WTC11 (cell line): ENCODE measurements around the gene SKAP1. TPM values are rescaled to one million over a fixed set of nuclear protein-coding genes. Genes with fewer than 3 reads are reported as not detected.

Source experiments
- ATAC-seq: fragments of 200-7000 bp; cut with Tn5 transposase; 2 replicates; pipeline ENCODE4 v1.10.0; 2021; ENCODE audit warnings: mild to moderate bottlenecking, moderate library complexity
- CTCF ChIA-PET: fragments of 300-600 bp; sonication (Branson Sonifier 250); formaldehyde crosslinking; loops from one replicate; lab custom pipeline; 2021; ENCODE audit warnings: antibody characterized with exemption; lab: Charles Lee
- POLR2A ChIA-PET: fragments of 350-600 bp; sonication (Branson Sonifier 250); formaldehyde crosslinking; loops from one replicate; lab custom pipeline; 2021; ENCODE audit warnings: antibody characterized with exemption; lab: Charles Lee
- DNase-seq: peaks from one replicate; pipeline ENCODE4 v3.0.0; 2021; ENCODE audit warnings: low spot score
- H3K27ac Mint-ChIP-seq: 2 replicates; pipeline ENCODE4 v1.8.0; 2021; ENCODE audit warnings: mixed read lengths
- H3K27me3 Mint-ChIP-seq: 2 replicates; pipeline ENCODE4 v1.8.0; 2021; ENCODE audit warnings: low read depth, mild to moderate bottlenecking, moderate library complexity, mixed read lengths
- H3K36me3 Mint-ChIP-seq: 2 replicates; pipeline ENCODE4 v1.8.0; 2021; ENCODE audit warnings: mixed read lengths
- H3K4me1 Mint-ChIP-seq: 2 replicates; pipeline ENCODE4 v1.8.0; 2022; ENCODE audit warnings: mixed read lengths
- H3K4me3 Mint-ChIP-seq: 2 replicates; pipeline ENCODE4 v1.8.0; 2021; ENCODE audit warnings: mild to moderate bottlenecking, moderate library complexity, mixed read lengths
- H3K9me3 Mint-ChIP-seq: 2 replicates; pipeline ENCODE4 v1.8.0; 2021; ENCODE audit warnings: mixed read lengths
- ATF2 ChIP-seq: sonication (generic); formaldehyde crosslinking; IDR thresholded peaks from 2 replicates; pipeline ENCODE4 v1.8.1; 2022; ENCODE audit warnings: low read depth, missing genetic modification reagents, borderline replicate concordance
- CDX4 ChIP-seq: fragments of 250-450 bp; sonication (Bioruptor Pico); IDR thresholded peaks from 2 replicates; pipeline ENCODE4 v1.9.0; 2021; ENCODE audit warnings: moderate library complexity, mild to moderate bottlenecking, inconsistent platforms, borderline replicate concordance
- ERG ChIP-seq: fragments of 250-450 bp; sonication (Bioruptor Pico); IDR thresholded peaks from 2 replicates; pipeline ENCODE4 v1.8.0; 2021; ENCODE audit warnings: mild to moderate bottlenecking
- FOXK1 ChIP-seq: sonication (generic); formaldehyde crosslinking; IDR thresholded peaks from 2 replicates; pipeline ENCODE4 v1.8.0; 2022; ENCODE audit warnings: mild to moderate bottlenecking, moderate library complexity, missing genetic modification reagents
- FOXP4 ChIP-seq: sonication (generic); formaldehyde crosslinking; IDR thresholded peaks from 2 replicates; pipeline ENCODE4 v1.8.0; 2022; ENCODE audit warnings: mild to moderate bottlenecking, missing genetic modification reagents
- GTF2I ChIP-seq: fragments of 250-450 bp; sonication (Bioruptor Pico); conservative IDR thresholded peaks from 2 replicates; pipeline ENCODE4 v1.4.0; 2021; ENCODE audit warnings: mild to moderate bottlenecking
- IRF2 ChIP-seq: sonication (generic); formaldehyde crosslinking; IDR thresholded peaks from 2 replicates; pipeline ENCODE4 v1.8.0; 2022; ENCODE audit warnings: low read depth, missing genetic modification reagents, borderline replicate concordance
- JUN ChIP-seq: sonication (generic); formaldehyde crosslinking; IDR thresholded peaks from 2 replicates; pipeline ENCODE4 v1.8.0; 2023; ENCODE audit warnings: mild to moderate bottlenecking, missing genetic modification reagents
- MLX ChIP-seq: sonication (generic); formaldehyde crosslinking; IDR thresholded peaks from 2 replicates; pipeline ENCODE4 v1.8.1; 2023; ENCODE audit warnings: mild to moderate bottlenecking, missing genetic modification reagents, moderate library complexity
- PRRX2 ChIP-seq: fragments of 250-450 bp; sonication (Bioruptor Pico); IDR thresholded peaks from 2 replicates; pipeline ENCODE4 v1.8.0; 2021; ENCODE audit warnings: mild to moderate bottlenecking
- SMAD4 ChIP-seq: sonication (generic); formaldehyde crosslinking; IDR thresholded peaks from 2 replicates; pipeline ENCODE4 v1.8.0; 2022; ENCODE audit warnings: mild to moderate bottlenecking, missing genetic modification reagents
- TEAD1 ChIP-seq: sonication (generic); formaldehyde crosslinking; IDR thresholded peaks from 2 replicates; pipeline ENCODE4 v1.8.0; 2022; ENCODE audit warnings: mild to moderate bottlenecking, missing genetic modification reagents
- TP53 ChIP-seq: sonication (generic); formaldehyde crosslinking; IDR thresholded peaks from 2 replicates; pipeline ENCODE4 v1.8.1; 2023; ENCODE audit warnings: mild to moderate bottlenecking, missing genetic modification reagents
- ZNF121 ChIP-seq: sonication (generic); formaldehyde crosslinking; IDR thresholded peaks from 2 replicates; pipeline ENCODE4 v1.8.0; 2023; ENCODE audit warnings: missing genetic modification reagents
- ZNF423 ChIP-seq: fragments of 250-450 bp; sonication (Bioruptor Pico); IDR thresholded peaks from 2 replicates; pipeline ENCODE4 v2.1.2; 2022; ENCODE audit warnings: mild to moderate bottlenecking, moderate library complexity
- total RNA-seq: library from RNA; stranded (reverse); gene quantifications from 3 replicates; pipeline ENCODE4 v1.2.3, GENCODE V29; 2021

The SKAP1 gene
- total RNA-seq, 1 experiment from 2014 or later = not detected

- TF ChIP-seq MLX (CRISPR knock-in tag) (no peak), PRRX2 (no peak), TEAD1 (CRISPR knock-in tag) (no peak), GTF2I (CRISPR knock-in tag) (no peak), JUN (CRISPR knock-in tag) (no peak), TP53 (CRISPR knock-in tag) (no peak), ATF2 (CRISPR knock-in tag) (no peak), CDX4 (no peak)
Observed at GRCh38 chr17:48211787-48212186, 218.2 kb downstream of the SKAP1 start (continued).

GRCh38 chr17:48211011-48211410 is 219.0 kb downstream of the SKAP1 start:
- peaks cover 10% of the 10 kb centered on the region for H3K27me3 Mint-ChIP-seq
- CTCF ChIA-PET = no interaction called here
- H3K36me3 Mint-ChIP-seq = no peaks in the 10 kb centered on the region
- no peak overlapping the region for H3K4me3 Mint-ChIP-seq
- H3K4me1 Mint-ChIP-seq = no peaks in the 10 kb centered on the region
- DNase-seq = no peak
- TF ChIP-seq ZNF121 (CRISPR knock-in tag) (peak; percentile 13; the same call in 1 of the 2 replicates), IRF2 (CRISPR knock-in tag) (no peak)
- POLR2A ChIA-PET = no interaction called here
- no peak for ATAC-seq
- H3K9me3 Mint-ChIP-seq = no peaks in the 10 kb centered on the region
- H3K27ac Mint-ChIP-seq = no peak overlapping the region

- POLR2A ChIA-PET = no interaction called here
- no peaks in the 10 kb centered on the region for H3K36me3 Mint-ChIP-seq
- CTCF ChIA-PET = interaction anchor here (1.1 kb wide), 1 partner anchor 19 kb away, joined by 5 read pairs; no protein-coding TSS in a partner anchor
- H3K4me3 Mint-ChIP-seq = no peak overlapping the region
- no peaks in the 10 kb centered on the region for H3K4me1 Mint-ChIP-seq
- no peaks in the 10 kb centered on the region for H3K9me3 Mint-ChIP-seq
- TF ChIP-seq SMAD4 (CRISPR knock-in tag) (no peak), ERG (CRISPR knock-in tag) (no peak), FOXK1 (CRISPR knock-in tag) (no peak), ZNF423 (CRISPR knock-in tag) (no peak), FOXP4 (no peak)
- ATAC-seq (no peak), DNase-seq (no peak)
- H3K27ac Mint-ChIP-seq = no peak overlapping the region
- peaks cover 11% of the 10 kb centered on the region for H3K27me3 Mint-ChIP-seq
Observed at GRCh38 chr17:48209973-48210372, 220.0 kb downstream of the SKAP1 start.
